NCI-H345 (cell line): Measurements from ENCODE around the gene TEX19.

ENCODE experiments used
- DNase-seq: peaks from one replicate; lab custom pipeline; 2025; lab: John Stamatoyannopoulos, UW

TEX19 gene

GRCh38 chr17:82390860-82391435 lies 31.9 kb downstream of the TEX19 start:
- no peak for DNase-seq

GRCh38 chr17:82391496-82392066 lies 32.5 kb downstream of the TEX19 start:
- DNase-seq, result no peak

- DNase-seq, result no peak
These were observed 33.3 kb downstream of the TEX19 start for GRCh38 chr17:82392209-82392920.

GRCh38 chr17:82392941-82393340 lies 33.9 kb downstream of the TEX19 start:
- no peak for DNase-seq

- no peak for DNase-seq
These were observed 35.2 kb downstream of the TEX19 start for GRCh38 chr17:82394278-82394677.

GRCh38 chr17:82396601-82397435 lies 37.8 kb downstream of the TEX19 start:
- DNase-seq, result no peak

- no peak for DNase-seq
These were observed 38.6 kb downstream of the TEX19 start for GRCh38 chr17:82397449-82398335.

- no peak for DNase-seq
These were observed 40.0 kb downstream of the TEX19 start for GRCh38 chr17:82399041-82399441.

- DNase-seq, result peak; percentile 81
These were observed 40.6 kb downstream of the TEX19 start for GRCh38 chr17:82399601-82400101.

GRCh38 chr17:82400206-82400605 lies 41.2 kb downstream of the TEX19 start:
- DNase-seq, result no peak

- DNase-seq, result no peak
These were observed 41.8 kb downstream of the TEX19 start for GRCh38 chr17:82400830-82401229.

- no peak for DNase-seq
These were observed 43.8 kb downstream of the TEX19 start for GRCh38 chr17:82402865-82403264.

GRCh38 chr17:82403662-82404660 lies 44.9 kb downstream of the TEX19 start:
- no peak for DNase-seq

GRCh38 chr17:82405051-82405450 lies 46.0 kb downstream of the TEX19 start:
- no peak for DNase-seq

GRCh38 chr17:82406131-82406671 lies 47.2 kb downstream of the TEX19 start:
- no peak for DNase-seq

- no peak for DNase-seq
These were observed 48.2 kb downstream of the TEX19 start for GRCh38 chr17:82407255-82407654.

GRCh38 chr17:82408288-82408937 lies 49.4 kb downstream of the TEX19 start:
- no peak for DNase-seq

GRCh38 chr17:82408938-82409318 lies 49.9 kb downstream of the TEX19 start:
- no peak for DNase-seq

- DNase-seq, result no peak
These were observed 51.1 kb downstream of the TEX19 start for GRCh38 chr17:82410014-82410716.
